ENCODE data around the gene TBC1D14. TPM values are rescaled to one million over a fixed set of nuclear protein-coding genes. Genes with fewer than 3 reads are reported as not detected.

TBC1D14 gene
- total RNA-seq, 2 experiments from 2014 or later = 38.4 to 44.1 TPM

DNA sequence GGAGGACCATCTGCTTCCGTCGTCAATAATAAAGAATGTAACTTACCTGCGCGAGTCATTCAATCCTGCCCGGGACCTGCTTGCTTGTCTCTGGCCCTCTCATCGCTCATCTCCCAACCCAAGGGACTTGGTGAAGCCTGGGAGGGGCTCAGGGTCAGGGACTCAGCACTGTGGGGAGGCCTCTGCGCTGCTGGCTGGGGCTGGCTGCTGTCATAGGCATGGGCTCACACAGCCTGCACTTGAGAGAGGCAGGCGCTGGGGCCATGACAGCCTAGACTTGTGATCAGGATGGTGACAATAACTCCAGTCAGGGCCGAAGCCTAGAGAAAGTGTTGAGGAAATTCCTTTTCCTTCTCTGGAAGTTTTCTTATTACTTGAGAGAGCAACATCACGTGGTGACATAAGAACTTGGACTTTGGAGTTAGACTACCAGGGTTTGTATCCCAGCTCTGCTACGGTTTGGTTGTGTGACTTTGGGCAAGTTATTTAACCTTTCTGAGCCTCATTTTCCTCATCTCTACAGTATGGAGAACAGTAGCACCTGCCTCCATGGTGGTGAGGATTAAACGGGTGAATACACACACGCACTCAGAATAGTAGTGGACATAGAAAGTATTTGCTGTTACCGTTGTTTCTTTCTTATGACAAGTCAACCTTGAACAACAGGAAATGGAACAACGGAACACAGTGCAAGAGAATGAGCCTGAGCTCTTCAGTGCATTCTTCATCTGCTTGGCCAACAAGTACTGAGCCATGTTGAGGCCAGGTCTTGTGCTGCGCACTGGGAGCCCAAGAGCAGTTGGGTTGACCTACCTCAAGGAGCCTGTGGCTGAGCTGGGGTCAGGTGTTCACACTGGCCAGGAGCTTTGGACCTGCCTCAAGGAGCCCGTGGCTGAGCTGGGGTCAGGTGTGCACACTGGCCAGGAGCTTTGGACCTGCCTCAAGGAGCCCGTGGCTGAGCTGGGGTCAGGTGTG lies 60.5 kb downstream of the TBC1D14 start:
- Histone ChIP-seq H3K27ac (ENCODE audit: low read depth, low read length, poor library complexity, severe bottlenecking) (peak overlapping the region; percentile 75), H3K4me3 (ENCODE audit: low read depth, low read length, poor library complexity, severe bottlenecking) (peak overlapping the region; percentile 23), H2AFZ (ENCODE audit: low read length) (peak overlapping the region; percentile 8; the same call in 1 of the 2 replicates), H3K9me3 (ENCODE audit: low read length) (no peaks in the 10 kb centered on the region), H3K36me3 (ENCODE audit: insufficient read depth, low read length) (no peaks in the 10 kb centered on the region; the same call in 1 of the 2 replicates), H3K4me1 (ENCODE audit: insufficient read depth, low read length, poor library complexity, severe bottlenecking) (peaks cover 79% of the 10 kb centered on the region), H3K9me2 (ENCODE audit: insufficient read depth, low read length) (no peaks in the 10 kb centered on the region), H3K79me2 (ENCODE audit: insufficient read depth, low read depth, low read length) (no peaks in the 10 kb centered on the region), H3K4me2 (ENCODE audit: low read length) (peak overlapping the region; percentile 56), H4K20me1 (ENCODE audit: insufficient read depth, low read length) (no peaks in the 10 kb centered on the region)
- TF ChIP-seq, protein P1, sequence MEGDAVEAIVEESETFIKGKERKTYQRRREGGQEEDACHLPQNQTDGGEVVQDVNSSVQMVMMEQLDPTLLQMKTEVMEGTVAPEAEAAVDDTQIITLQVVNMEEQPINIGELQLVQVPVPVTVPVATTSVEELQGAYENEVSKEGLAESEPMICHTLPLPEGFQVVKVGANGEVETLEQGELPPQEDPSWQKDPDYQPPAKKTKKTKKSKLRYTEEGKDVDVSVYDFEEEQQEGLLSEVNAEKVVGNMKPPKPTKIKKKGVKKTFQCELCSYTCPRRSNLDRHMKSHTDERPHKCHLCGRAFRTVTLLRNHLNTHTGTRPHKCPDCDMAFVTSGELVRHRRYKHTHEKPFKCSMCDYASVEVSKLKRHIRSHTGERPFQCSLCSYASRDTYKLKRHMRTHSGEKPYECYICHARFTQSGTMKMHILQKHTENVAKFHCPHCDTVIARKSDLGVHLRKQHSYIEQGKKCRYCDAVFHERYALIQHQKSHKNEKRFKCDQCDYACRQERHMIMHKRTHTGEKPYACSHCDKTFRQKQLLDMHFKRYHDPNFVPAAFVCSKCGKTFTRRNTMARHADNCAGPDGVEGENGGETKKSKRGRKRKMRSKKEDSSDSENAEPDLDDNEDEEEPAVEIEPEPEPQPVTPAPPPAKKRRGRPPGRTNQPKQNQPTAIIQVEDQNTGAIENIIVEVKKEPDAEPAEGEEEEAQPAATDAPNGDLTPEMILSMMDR (conservative IDR thresholded peaks at IDR 0.05; ENCODE audit: low read length) = no peak
- TF ChIP-seq EZH2phosphoT487 (IDR thresholded peaks at IDR 0.05; ENCODE audit: borderline replicate concordance, low read depth, low read length) = no peak
- intact Hi-C loops (cut with micrococcal nuclease; ENCODE audit: unreplicated experiment) = loop anchor here (5.0 kb wide), 2 partner anchors 63 to 248 kb away; partner anchors contain the start of gene TBC1D14
- no TSS peak for BruUV-seq (replicated peaks)
- POLR2A ChIA-PET = interaction anchor here (0.6 to 2.1 kb wide), 9 partner anchors 14 to 101 kb away, joined by 3 to 7 read pairs (median 4); partner anchors contain the start of genes GRPEL1 and TBC1D14
- CTCF ChIA-PET (ENCODE audit: unreplicated experiment) = interaction anchor here (1.0 to 1.5 kb wide), 3 partner anchors 17 to 98 kb away, joined by 3 to 7 read pairs (median 4); partner anchors contain the start of gene GRPEL1
- peak; percentile 89 for DNase-seq (ENCODE audit: low spot score)

DNA sequence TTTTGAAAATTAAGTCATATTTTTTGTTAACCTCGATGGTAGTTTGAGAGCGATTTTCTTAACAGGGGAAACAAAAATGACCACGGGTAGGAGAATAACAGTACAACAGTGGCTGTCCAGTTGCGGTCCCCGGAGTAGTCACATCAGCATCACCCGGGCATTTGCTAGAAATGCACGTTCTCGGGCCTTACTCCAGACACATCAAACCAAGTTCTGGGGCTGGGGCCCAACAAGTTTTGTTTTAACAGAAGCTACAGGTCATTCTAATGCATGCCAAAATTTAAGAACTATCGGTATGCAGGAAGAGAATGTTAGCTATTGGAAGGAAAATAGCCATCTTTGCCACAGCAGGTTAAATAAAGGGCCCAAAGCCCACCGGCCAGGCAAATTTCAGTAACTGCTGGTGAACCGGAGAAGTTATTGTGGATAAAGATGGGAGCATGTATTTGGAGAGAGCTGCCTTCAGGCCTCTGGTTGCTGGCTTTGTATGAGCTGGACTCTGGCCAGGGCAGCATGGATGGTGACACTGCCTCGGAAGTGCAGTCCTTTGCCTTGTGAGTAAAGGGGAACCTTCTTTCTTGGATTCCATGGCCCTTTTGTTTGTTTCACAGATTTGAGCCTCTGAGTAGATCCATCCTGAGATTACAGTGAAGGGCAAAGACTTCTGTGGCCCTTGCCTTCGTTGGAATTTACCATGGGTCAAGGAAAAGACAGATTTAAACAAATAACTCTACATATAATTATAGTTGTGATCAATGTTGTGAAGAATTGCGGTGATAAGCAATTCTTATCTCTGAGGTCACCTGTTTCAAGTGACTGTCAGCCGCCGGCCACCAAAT lies 62.1 kb downstream of the TBC1D14 start:
- Histone ChIP-seq H3K27ac (ENCODE audit: low read depth, low read length, poor library complexity, severe bottlenecking) (no peak overlapping the region), H2AFZ (ENCODE audit: low read length) (no peak overlapping the region), H4K20me1 (ENCODE audit: insufficient read depth, low read length) (no peaks in the 10 kb centered on the region), H3K9me3 (ENCODE audit: low read length) (no peaks in the 10 kb centered on the region), H3K4me3 (ENCODE audit: low read depth, low read length, poor library complexity, severe bottlenecking) (no peak overlapping the region), H3K79me2 (ENCODE audit: insufficient read depth, low read depth, low read length) (no peaks in the 10 kb centered on the region), H3K4me2 (ENCODE audit: low read length) (no peak overlapping the region), H3K9me2 (ENCODE audit: insufficient read depth, low read length) (no peaks in the 10 kb centered on the region), H3K36me3 (ENCODE audit: insufficient read depth, low read length) (no peaks in the 10 kb centered on the region; the same call in 1 of the 2 replicates), H3K4me1 (ENCODE audit: insufficient read depth, low read length, poor library complexity, severe bottlenecking) (peaks cover 64% of the 10 kb centered on the region)
- ChIA-PET POLR2A (interaction anchor here (0.5 to 2.1 kb wide), 5 partner anchors 8 to 63 kb away, joined by 3 to 6 read pairs (median 4); partner anchors contain the start of gene TBC1D14), CTCF (ENCODE audit: unreplicated experiment) (interaction anchor here (0.7 to 1.5 kb wide), 3 partner anchors 63 to 251 kb away, joined by 3 to 7 read pairs (median 4); partner anchors contain the start of gene GRPEL1)
- BruUV-seq (replicated peaks) = no TSS peak
- intact Hi-C loops (cut with micrococcal nuclease; ENCODE audit: unreplicated experiment) = loop anchor here (5.0 kb wide), 2 partner anchors 64 to 249 kb away; partner anchors contain the start of gene TBC1D14
- no peak for TF ChIP-seq EZH2phosphoT487 (IDR thresholded peaks at IDR 0.05; ENCODE audit: borderline replicate concordance, low read depth, low read length)
- TF ChIP-seq, protein P1 (conservative IDR thresholded peaks at IDR 0.05; ENCODE audit: low read length) = no peak
- no peak for DNase-seq (ENCODE audit: low spot score)
